A673 (cell line): ENCODE results near the gene ZNF439. TPM values are rescaled to one million over a fixed set of nuclear protein-coding genes. Genes with fewer than 3 reads are reported as not detected.
"Not testable (repeated sequence)": the region's sequence is repeated elsewhere in the genome, so short reads cannot be mapped to it uniquely, and the experiment has no call there.

Experiments
- BruUV-seq: library from RNA; stranded (reverse); fragments of 400-500 nt; replicated peaks from 2 replicates; lab custom pipeline; 2021; lab: Mats Ljungman, UMichigan
- CTCF ChIA-PET: fragments of 300-600 bp; sonication (Branson Sonifier 250); formaldehyde crosslinking; loops from one replicate; lab custom pipeline; 2022; ENCODE audit warnings: antibody characterized with exemption; lab: Charles Lee
- POLR2A ChIA-PET: fragments of 300-600 bp; sonication (Branson Sonifier 250); formaldehyde crosslinking; loops from one replicate; lab custom pipeline; 2022; ENCODE audit warnings: antibody characterized with exemption; ENCODE audit not compliant: low non-redundant PET; lab: Charles Lee
- DNase-seq: peaks from one replicate; pipeline ENCODE4 v3.0.0-alpha.2; 2015; ENCODE audit warnings: low spot score
- H3K27ac ChIP-seq: fragments of 200-600 bp; sonication (generic); 2 replicates; pipeline ENCODE4 v1.5.1; 2016; ENCODE audit warnings: mixed run types, low read depth, mild to moderate bottlenecking, mixed read lengths, antibody characterized with exemption, low read length; ENCODE audit not compliant: poor library complexity, severe bottlenecking
- H3K27me3 ChIP-seq: fragments of 200-600 bp; sonication (generic); replicated peaks from 2 replicates; pipeline ENCODE4 v1.6.1; 2017; ENCODE audit warnings: mixed run types, low read depth, mild to moderate bottlenecking, mixed read lengths, antibody characterized with exemption, low read length; ENCODE audit not compliant: insufficient read depth, poor library complexity
- H3K36me3 ChIP-seq: fragments of 200-600 bp; sonication (generic); 2 replicates; pipeline ENCODE4 v1.6.1; 2016; ENCODE audit warnings: mixed run types, mild to moderate bottlenecking, mixed read lengths, antibody characterized with exemption, low read length; ENCODE audit not compliant: insufficient read depth, poor library complexity, severe bottlenecking
- H3K4me1 ChIP-seq: fragments of 200-600 bp; sonication (generic); 2 replicates; pipeline ENCODE4 v1.6.1; 2017; ENCODE audit warnings: mixed run types, mild to moderate bottlenecking, mixed read lengths, antibody characterized with exemption, low read length; ENCODE audit not compliant: insufficient read depth, poor library complexity, severe bottlenecking
- H3K4me3 ChIP-seq: fragments of 200-600 bp; sonication (generic); 2 replicates; pipeline ENCODE4 v1.5.1; 2016; ENCODE audit warnings: low read depth, mixed run types, mild to moderate bottlenecking, mixed read lengths, low read length; ENCODE audit not compliant: poor library complexity, severe bottlenecking
- H3K9me3 ChIP-seq: fragments of 200-600 bp; sonication (generic); 2 replicates; pipeline ENCODE4 v1.6.1; 2016; ENCODE audit warnings: mixed run types, low read depth, mild to moderate bottlenecking, mixed read lengths, antibody characterized with exemption, low read length; ENCODE audit not compliant: poor library complexity, severe bottlenecking
- EZH2 ChIP-seq: fragments of 200-600 bp; sonication (generic); IDR thresholded peaks from 2 replicates; pipeline ENCODE4 v1.6.1; 2017; ENCODE audit warnings: borderline replicate concordance, low read depth, mild to moderate bottlenecking, mixed read lengths, antibody characterized with exemption, low read length; ENCODE audit not compliant: poor library complexity, severe bottlenecking
- intact Hi-C: fragments of 100-400 bp; cut with micrococcal nuclease; formaldehyde crosslinking; loops from one replicate; pipeline ENCODE4 v1.10.0; 2022; ENCODE audit not compliant: unreplicated experiment
- total RNA-seq: library from RNA; stranded (reverse); gene quantifications from 2 replicates; pipeline ENCODE4 v1.2.3, GENCODE V29; 2021
- TF ChIP-seq, protein P1 (sequence below): fragments of 300-800, 200-600 bp; sonication (generic); conservative IDR thresholded peaks from 2 replicates; pipeline ENCODE4 v1.5.1; 2017; ENCODE audit warnings: low read depth, mild to moderate bottlenecking, antibody characterized with exemption, low read length, moderate library complexity, mixed read lengths

The ZNF439 gene
- total RNA-seq, 1 experiment from 2014 or later, result 4.0 TPM

- TF ChIP-seq, protein P1, sequence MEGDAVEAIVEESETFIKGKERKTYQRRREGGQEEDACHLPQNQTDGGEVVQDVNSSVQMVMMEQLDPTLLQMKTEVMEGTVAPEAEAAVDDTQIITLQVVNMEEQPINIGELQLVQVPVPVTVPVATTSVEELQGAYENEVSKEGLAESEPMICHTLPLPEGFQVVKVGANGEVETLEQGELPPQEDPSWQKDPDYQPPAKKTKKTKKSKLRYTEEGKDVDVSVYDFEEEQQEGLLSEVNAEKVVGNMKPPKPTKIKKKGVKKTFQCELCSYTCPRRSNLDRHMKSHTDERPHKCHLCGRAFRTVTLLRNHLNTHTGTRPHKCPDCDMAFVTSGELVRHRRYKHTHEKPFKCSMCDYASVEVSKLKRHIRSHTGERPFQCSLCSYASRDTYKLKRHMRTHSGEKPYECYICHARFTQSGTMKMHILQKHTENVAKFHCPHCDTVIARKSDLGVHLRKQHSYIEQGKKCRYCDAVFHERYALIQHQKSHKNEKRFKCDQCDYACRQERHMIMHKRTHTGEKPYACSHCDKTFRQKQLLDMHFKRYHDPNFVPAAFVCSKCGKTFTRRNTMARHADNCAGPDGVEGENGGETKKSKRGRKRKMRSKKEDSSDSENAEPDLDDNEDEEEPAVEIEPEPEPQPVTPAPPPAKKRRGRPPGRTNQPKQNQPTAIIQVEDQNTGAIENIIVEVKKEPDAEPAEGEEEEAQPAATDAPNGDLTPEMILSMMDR, result peak; percentile 50; the same call in 1 of the 2 replicates
- H3K27me3 ChIP-seq, POLR2A ChIA-PET, H3K36me3 ChIP-seq, BruUV-seq, H3K4me1 ChIP-seq, H3K27ac ChIP-seq, H3K9me3 ChIP-seq, H3K4me3 ChIP-seq: not testable (repeated sequence)
- DNase-seq, result peak; percentile 56
- CTCF ChIA-PET, result interaction anchor here (0.5 to 1.0 kb wide), 3 partner anchors 109 to 1102 kb away, joined by 3 to 7 read pairs (median 3); no protein-coding TSS in a partner anchor
- intact Hi-C loops, result loop anchor here (2.0 to 10.0 kb wide), 2 partner anchors 109 to 765 kb away; no protein-coding TSS in a partner anchor
Observed at GRCh38 chr19:11879687-11880266, 31.3 kb downstream of the ZNF439 start.

GRCh38 chr19:11880598-11880997 lies 32.1 kb downstream of the ZNF439 start:
- CTCF ChIA-PET, result interaction anchor here (0.5 to 1.0 kb wide), 4 partner anchors 43 to 1101 kb away, joined by 3 to 10 read pairs (median 6); partner anchors contain the start of gene ZNF763
- BruUV-seq, result no TSS peak
- no peaks in the 10 kb centered on the region for H3K9me3 ChIP-seq
- peaks cover 4% of the 10 kb centered on the region for H3K27me3 ChIP-seq
- H3K4me1 ChIP-seq, result no peaks in the 10 kb centered on the region
- no peak overlapping the region for H3K27ac ChIP-seq
- DNase-seq, result no peak
- TF ChIP-seq, protein P1, result no peak
- TF ChIP-seq EZH2, result no peak
- POLR2A ChIA-PET, result interaction anchor here (0.6 kb wide), 1 partner anchor 866 kb away, joined by 3 read pairs; no protein-coding TSS in a partner anchor
- H3K4me3 ChIP-seq, result no peak overlapping the region
- no peaks in the 10 kb centered on the region for H3K36me3 ChIP-seq
- intact Hi-C loops, result loop anchor here (2.0 to 10.0 kb wide), 2 partner anchors 108 to 764 kb away; no protein-coding TSS in a partner anchor

DNA sequence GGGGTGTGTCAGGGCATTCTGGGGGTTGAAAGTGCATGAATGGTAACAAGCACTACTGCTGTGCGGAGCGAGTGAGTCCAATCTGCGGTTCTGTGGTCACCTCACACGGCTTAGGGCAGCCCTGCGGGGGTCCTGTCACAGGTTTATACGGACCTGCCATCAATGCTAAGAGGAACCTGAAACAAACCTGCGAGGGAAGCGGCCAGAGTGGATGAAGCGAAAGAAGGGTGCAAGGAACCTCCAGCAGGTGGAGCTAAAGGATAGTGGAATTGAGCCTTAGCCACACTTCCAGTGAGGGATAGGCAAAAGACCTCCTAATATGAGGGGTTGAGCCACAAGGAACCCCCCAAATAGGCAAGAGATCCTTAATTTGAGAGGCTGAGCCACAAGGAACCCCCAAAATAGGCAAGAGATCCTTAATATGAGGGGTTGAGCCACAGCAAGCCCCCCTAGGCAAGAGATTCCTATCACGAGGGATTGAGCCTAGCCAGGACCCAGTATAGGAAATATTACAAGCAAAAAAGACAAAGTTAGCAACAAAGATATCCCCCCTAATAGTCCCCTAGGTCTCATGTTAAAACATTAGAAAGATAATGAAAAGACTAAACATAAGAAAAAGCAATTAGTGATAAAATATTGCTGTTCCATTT lies 32.8 kb downstream of the ZNF439 start:
- ChIA-PET POLR2A (interaction anchor here (0.6 kb wide), 1 partner anchor 866 kb away, joined by 3 read pairs; no protein-coding TSS in a partner anchor), CTCF (interaction anchor here (0.5 to 1.3 kb wide), 4 partner anchors 43 to 760 kb away, joined by 3 to 10 read pairs (median 4); partner anchors contain the start of genes ZNF20 and ZNF763)
- no TSS peak for BruUV-seq
- peak; percentile 76 for DNase-seq
- Histone ChIP-seq H3K4me3 (no peak overlapping the region), H3K9me3 (no peaks in the 10 kb centered on the region), H3K27me3 (peaks cover 4% of the 10 kb centered on the region), H3K27ac (no peak overlapping the region), H3K36me3 (no peaks in the 10 kb centered on the region), H3K4me1 (no peaks in the 10 kb centered on the region)
- intact Hi-C loops, result loop anchor here (2.0 to 10.0 kb wide), 2 partner anchors 108 to 764 kb away; no protein-coding TSS in a partner anchor
- TF ChIP-seq, protein P1, result peak; percentile 79
- TF ChIP-seq EZH2, result no peak
